WERI-Rb-1 (cell line): ENCODE data around the gene CPNE7.

ENCODE experiments used
- DNase-seq: peaks from one replicate; pipeline ENCODE4 v3.0.0-alpha.2; 2020
- H3K27ac ChIP-seq: fragments of 250-450 bp; sonication (Bioruptor Pico); 2 replicates; pipeline ENCODE4 v1.5.1; 2020; ENCODE audit warnings: mild to moderate bottlenecking, moderate library complexity
- H3K27me3 ChIP-seq: fragments of 250-450 bp; sonication (Bioruptor Pico); 2 replicates; pipeline ENCODE4 v1.5.1; 2021; ENCODE audit warnings: mild to moderate bottlenecking, low read depth, moderate library complexity; ENCODE audit not compliant: insufficient read depth, severe bottlenecking
- H3K36me3 ChIP-seq: fragments of 250-450 bp; sonication (Bioruptor Pico); 2 replicates; pipeline ENCODE4 v1.5.1; 2020; ENCODE audit warnings: mild to moderate bottlenecking, moderate library complexity
- H3K4me3 ChIP-seq: 2 replicates; pipeline ENCODE4 v1.5.1; 2011; ENCODE audit warnings: low read depth, mild to moderate bottlenecking, control low read depth, low read length
- H3K9me3 ChIP-seq: fragments of 250-450 bp; sonication (Bioruptor Pico); 2 replicates; pipeline ENCODE4 v1.5.1; 2021; ENCODE audit warnings: mild to moderate bottlenecking, moderate library complexity; ENCODE audit not compliant: severe bottlenecking
- TF ChIP-seq, protein P1 (sequence below): IDR thresholded peaks from 2 replicates; pipeline ENCODE4 v1.5.1; 2011; ENCODE audit warnings: low read depth, mild to moderate bottlenecking, control low read depth, inconsistent platforms, low read length

CPNE7 gene

DNA sequence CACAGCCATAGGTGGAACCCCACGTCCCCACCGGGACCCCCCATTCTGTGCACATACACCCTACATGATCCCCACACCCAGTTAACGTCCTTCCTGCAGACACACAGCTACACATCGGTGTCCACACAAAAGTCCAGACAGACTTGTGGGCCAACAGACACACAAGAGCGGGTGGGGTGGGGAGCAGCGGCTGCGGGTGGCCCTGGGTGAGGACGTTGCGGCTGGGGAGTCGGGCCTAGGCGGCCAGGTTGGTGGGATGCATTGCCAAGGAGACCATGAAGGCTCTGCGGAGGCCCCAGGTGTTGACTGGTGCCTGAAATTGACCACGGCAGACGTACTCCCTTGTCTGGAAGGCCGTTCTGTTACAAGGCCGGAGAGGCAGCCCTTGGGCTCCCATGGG is 29.2 kb downstream of the CPNE7 start:
- Histone ChIP-seq H3K4me3 (no peak overlapping the region), H3K9me3 (no peaks in the 10 kb centered on the region), H3K27me3 (no peaks in the 10 kb centered on the region), H3K36me3 (no peaks in the 10 kb centered on the region), H3K27ac (no peak overlapping the region)
- TF ChIP-seq, protein P1, sequence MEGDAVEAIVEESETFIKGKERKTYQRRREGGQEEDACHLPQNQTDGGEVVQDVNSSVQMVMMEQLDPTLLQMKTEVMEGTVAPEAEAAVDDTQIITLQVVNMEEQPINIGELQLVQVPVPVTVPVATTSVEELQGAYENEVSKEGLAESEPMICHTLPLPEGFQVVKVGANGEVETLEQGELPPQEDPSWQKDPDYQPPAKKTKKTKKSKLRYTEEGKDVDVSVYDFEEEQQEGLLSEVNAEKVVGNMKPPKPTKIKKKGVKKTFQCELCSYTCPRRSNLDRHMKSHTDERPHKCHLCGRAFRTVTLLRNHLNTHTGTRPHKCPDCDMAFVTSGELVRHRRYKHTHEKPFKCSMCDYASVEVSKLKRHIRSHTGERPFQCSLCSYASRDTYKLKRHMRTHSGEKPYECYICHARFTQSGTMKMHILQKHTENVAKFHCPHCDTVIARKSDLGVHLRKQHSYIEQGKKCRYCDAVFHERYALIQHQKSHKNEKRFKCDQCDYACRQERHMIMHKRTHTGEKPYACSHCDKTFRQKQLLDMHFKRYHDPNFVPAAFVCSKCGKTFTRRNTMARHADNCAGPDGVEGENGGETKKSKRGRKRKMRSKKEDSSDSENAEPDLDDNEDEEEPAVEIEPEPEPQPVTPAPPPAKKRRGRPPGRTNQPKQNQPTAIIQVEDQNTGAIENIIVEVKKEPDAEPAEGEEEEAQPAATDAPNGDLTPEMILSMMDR = no peak
- no peak for DNase-seq

DNA sequence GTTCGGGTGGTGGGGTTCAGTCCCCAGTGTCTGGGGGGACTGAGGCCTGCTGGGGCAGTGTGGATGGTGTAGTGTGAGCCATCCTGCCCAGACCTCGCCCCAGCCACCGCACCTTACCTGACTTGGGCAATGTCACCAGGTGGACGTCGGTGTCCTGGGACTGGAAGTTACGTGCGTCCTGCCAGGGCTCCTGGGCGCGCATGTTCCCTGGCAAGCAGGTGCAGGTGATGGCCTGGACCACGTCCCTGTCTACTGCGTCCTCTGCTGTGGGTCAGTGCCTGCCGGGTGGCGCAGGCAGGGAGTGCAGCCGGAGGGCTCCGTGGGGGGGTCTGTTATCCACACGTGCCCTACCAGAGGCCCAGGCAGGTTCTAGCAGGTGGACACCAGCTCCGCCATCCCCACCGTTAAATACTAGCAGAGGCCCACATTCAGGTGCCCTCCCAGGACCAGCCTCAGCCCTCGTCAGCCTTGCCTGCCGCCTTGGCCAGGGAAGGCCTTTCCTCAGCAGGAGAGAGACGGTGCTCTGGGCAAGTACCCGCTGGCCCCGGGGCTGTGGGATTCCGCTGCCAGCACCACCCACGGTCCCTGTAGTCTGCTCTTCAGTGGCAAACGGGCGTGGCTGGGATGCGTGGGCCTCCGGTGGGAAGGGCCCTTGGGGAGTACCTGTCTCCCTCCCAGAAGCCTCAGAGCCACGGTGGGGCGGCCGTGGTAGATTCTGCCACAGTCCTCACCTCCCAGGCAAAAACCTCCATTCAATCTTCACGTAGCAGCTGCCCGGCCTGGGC is 29.8 kb downstream of the CPNE7 start:
- Histone ChIP-seq H3K27me3 (no peaks in the 10 kb centered on the region), H3K27ac (peak overlapping the region; percentile 24; the same call in 1 of the 2 replicates), H3K4me3 (no peak overlapping the region), H3K36me3 (no peaks in the 10 kb centered on the region), H3K9me3 (no peaks in the 10 kb centered on the region)
- no peak for DNase-seq
- TF ChIP-seq, protein P1 = no peak

DNA sequence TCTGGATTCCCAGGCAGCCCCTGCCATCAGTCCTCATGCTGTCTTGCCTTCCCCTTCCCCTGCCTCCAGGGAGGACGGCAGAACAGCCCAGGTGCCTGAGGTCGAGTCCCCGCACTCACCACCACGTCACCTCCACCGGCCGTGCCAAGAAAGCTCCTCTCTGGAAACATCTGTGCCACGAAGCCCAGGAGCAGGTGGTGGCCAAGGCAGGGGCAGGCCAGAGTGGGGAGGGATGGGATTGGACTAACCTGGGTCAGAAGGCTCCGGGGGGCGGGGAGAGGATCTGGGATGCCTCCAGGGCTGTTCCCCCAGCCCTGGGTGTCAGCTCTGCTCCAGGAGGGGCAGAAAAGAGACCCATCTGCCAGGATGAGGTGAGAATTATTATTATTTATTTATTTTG is 30.4 kb downstream of the CPNE7 start:
- H3K36me3 ChIP-seq = no peaks in the 10 kb centered on the region
- H3K27me3 ChIP-seq = no peaks in the 10 kb centered on the region
- TF ChIP-seq, protein P1 = no peak
- peak overlapping the region; percentile 24; the same call in 1 of the 2 replicates for H3K27ac ChIP-seq
- peak; percentile 51 for DNase-seq
- no peak overlapping the region for H3K4me3 ChIP-seq
- H3K9me3 ChIP-seq = no peaks in the 10 kb centered on the region

DNA sequence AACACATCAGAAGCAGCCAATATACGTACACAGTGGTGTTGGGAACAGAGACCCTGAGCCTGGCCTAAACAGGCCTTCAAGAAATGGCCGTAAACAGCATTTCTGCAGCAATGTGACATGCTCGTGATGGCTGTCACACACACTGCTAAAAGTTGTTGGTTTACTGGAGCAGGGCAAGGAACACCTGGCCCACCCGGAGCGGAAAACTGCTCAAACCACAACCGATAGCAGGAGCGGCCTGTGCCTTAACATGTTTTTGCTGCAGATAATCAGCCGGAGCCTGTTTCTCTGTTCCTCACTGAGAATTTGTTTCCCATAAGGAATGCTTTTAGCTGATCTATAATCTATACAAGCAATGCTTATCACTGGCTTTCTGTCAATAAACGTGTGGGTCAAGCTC is 31.9 kb downstream of the CPNE7 start:
- Histone ChIP-seq H3K36me3 (no peaks in the 10 kb centered on the region), H3K27ac (no peak overlapping the region), H3K9me3 (no peaks in the 10 kb centered on the region), H3K27me3 (no peaks in the 10 kb centered on the region), H3K4me3 (no peak overlapping the region)
- DNase-seq = no peak
- TF ChIP-seq, protein P1 = no peak

DNA sequence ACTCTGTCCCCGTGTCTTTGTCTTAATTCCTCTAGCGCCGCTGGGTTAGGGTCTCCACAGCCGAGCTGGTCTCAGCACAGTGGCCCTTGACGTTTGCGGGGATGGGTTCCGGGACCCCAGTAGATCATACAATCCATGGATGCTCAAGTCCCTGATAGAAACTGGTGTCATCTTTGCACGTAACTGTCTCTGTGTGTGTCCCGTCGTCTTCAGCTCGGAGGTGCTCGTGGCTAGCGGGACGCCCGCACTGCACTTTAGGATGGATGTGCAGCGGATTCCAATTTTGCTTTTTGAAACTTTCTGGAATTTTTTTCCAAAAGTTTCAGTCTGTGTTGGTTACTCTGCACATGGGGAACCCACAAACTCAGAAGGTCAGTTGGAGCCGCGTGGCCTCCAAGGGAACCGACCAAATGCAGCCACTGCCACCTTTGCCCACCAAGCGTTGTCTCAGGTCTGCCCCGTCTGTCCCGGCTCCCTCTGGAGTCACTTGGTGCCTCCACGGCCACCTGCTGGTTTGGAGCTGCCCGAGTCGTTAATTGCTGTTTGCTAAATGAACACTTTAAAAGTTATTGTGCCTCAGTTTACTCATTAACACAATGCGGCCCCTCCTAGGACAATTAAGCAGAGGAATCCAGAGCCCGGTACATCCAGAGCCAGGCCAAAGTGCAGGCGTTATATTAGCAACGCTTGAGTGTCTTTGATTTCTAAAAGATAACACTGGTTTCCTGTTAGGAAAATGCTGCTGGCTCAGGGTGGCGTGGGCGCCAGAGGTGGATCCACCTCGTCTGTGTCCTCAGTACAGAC is 32.6 kb downstream of the CPNE7 start:
- no peak overlapping the region for H3K27ac ChIP-seq
- H3K4me3 ChIP-seq = no peak overlapping the region

More for the DNA sequence above, 32.6 kb downstream of the CPNE7 start:
- TF ChIP-seq, protein P1 = no peak
- H3K9me3 ChIP-seq = no peaks in the 10 kb centered on the region
- DNase-seq = no peak
- H3K27me3 ChIP-seq = no peaks in the 10 kb centered on the region
- H3K36me3 ChIP-seq = no peaks in the 10 kb centered on the region
